RCC 7860 (cell line): ENCODE measurements around the gene LCE2D.
"Not testable (repeated sequence)": the region's sequence is repeated elsewhere in the genome, so short reads cannot be mapped to it uniquely, and the experiment has no call there.

Experiments
- DNase-seq: peaks from one replicate; pipeline ENCODE4 v3.0.0-alpha.2; 2015; ENCODE audit warnings: low spot score
- FAIRE-seq: peaks from 2 replicates; lab custom pipeline; 2012; peaks lifted over from hg19 to GRCh38; lab: Jason Lieb, UNC

Gene LCE2D

DNA sequence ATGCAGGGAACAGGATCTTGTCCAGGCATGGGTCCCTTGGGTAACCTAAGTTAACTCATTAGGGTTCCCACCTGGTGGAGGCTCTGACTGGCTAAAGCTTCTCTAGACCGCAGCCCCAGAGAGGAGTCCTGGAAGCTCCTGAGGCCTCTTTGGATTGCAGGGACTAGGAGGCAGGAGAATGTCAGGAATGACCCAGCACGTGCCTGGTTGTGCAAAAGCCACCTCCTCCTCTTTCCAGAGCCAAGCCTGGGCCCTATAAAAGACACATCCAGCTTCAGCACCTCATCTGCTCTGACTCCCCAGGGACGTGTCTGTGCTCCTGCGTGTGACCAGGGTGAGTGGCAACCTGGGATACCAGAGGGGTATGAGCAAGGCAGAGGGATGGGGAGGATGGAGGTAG is 22.6 kb downstream of the LCE2D start, which contains the start of gene LCE2B:
Gene LCE2B, plus strand, starts transcription at position 301 of the 400 bp plus-strand sequence. CDS start 721 bp downstream, outside the sequence.
- FAIRE-seq, DNase-seq: not testable (repeated sequence)

DNA sequence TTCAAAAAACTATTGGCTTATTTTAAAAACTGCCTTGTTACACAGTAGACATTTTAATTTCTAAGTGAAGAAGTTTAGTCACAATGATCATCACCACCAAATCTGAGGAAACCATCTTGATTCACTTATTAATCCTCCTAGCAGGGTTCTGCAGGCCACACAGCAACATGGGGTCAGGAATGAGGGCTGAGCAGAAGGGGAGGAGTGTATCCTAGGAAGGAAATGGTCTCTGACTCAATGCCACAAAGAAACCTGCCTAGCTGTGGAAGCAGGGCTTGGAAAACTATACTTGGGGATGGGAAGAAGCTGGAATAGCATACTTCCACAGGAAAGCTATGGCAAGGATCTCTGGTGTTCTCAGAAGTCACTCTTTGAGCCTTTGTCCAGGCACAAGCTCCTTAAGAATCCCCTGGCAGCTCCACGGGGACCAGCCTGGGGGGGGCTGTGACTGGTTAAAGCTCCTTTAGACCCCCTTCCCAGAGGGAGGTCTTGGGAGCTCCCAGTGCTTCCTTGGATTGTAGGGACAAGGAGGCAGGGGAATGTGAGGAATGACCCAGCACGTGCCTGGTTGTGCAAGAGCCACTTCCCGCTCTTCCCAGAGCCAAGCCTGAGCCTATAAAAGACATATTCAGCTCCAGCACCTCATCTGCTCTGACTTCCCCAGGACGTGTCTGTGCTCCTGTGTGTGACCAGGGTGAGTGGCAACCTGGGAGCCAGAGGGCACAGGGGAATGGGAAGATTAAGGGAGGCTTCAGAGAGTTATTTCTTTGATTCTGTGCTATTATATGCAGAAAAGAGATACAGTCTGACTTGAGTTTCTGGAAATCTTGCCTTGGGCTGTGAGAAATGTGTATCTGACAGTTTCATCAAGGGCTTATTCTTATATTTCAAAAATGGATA is 34.8 kb downstream of the LCE2D start, which contains the start of gene LCE2A:
Gene LCE2A, plus strand, starts transcription at position 645 of the 900 bp plus-strand sequence. CDS start 557 bp downstream, outside the sequence.
- FAIRE-seq (no peak), DNase-seq (no peak)

DNA sequence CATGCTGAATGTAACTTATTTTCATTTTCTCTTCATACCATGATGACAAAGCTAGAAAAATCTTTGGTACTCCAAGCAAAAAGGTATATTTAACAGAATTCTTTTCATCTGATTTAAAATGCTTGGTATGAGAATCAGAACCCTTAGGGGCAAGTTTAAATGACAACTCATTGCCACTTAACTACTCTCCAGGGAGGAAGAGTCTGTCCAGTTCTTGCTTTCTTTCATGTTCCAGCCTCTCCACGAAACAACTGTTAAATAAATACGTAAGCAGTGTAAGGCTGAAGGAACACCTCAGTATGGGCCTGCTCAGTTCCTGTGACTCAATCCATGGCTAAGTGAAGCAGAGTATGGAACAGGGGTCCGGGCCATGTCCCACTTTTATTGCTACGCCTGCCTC is 36.6 kb downstream of the LCE2D start:
- DNase-seq (no peak), FAIRE-seq (no peak)

DNA sequence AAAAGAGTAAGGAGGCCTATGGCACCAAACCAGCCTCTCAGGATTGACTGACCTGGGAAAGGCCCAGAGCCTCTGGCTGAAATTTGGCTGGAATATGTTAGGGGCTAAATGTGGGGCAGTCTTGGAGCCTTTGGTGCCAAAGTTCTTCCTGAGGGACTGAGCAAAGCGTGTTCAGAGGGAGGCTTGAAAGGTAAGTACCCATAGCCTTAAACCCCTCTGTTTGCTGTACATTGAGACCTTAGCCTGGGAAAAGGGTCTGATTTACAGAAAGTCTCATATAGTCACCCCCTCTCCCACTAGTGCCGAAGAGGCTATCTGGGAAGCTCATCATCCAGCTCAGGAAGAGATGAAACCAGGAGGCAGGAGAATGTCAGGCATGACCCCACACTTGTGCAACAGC is 44.7 kb downstream of the LCE2D start, which contains the start of gene LCE4A:
Gene LCE4A, plus strand, starts transcription at position 301 of the 400 bp plus-strand sequence. CDS start 916 bp downstream, outside the sequence.
- no peak for FAIRE-seq
- no peak for DNase-seq
